Stimulated activated CD8-positive, alpha-beta memory T cell treated with anti-CD3 and anti-CD28 coated beads, Interleukin-4, amount 100 ng/mL, for 24 hours (primary cell): ENCODE results near the gene STX17.

ENCODE experiments used
- DNase-seq: peaks from one replicate; pipeline ENCODE4 v3.0.0-alpha.2; 2020; ENCODE audit warnings: low read depth

STX17 gene

GRCh38 chr9:99907208-99907532, 716 bp downstream of the STX17 start:
- DNase-seq = no peak

- no peak for DNase-seq
Observed at GRCh38 chr9:99911600-99911999, 5.1 kb downstream of the STX17 start.

- DNase-seq = no peak
Observed at GRCh38 chr9:99916650-99917049, 10.2 kb downstream of the STX17 start.

- no peak for DNase-seq
Observed at GRCh38 chr9:99918134-99918533, 11.7 kb downstream of the STX17 start.

- no peak for DNase-seq
Observed at GRCh38 chr9:99919930-99920329, 13.5 kb downstream of the STX17 start.

- no peak for DNase-seq
Observed at GRCh38 chr9:99921875-99922710, 15.6 kb downstream of the STX17 start.

GRCh38 chr9:99922711-99923030, 16.2 kb downstream of the STX17 start:
- no peak for DNase-seq

GRCh38 chr9:99925541-99925940, 19.1 kb downstream of the STX17 start:
- no peak for DNase-seq

- no peak for DNase-seq
Observed at GRCh38 chr9:99929652-99930051, 23.2 kb downstream of the STX17 start.

- DNase-seq = no peak
Observed at GRCh38 chr9:99931155-99931840, 24.8 kb downstream of the STX17 start.

GRCh38 chr9:99936947-99937587, 30.6 kb downstream of the STX17 start:
- DNase-seq = no peak

- no peak for DNase-seq
Observed at GRCh38 chr9:99947395-99947794, 40.9 kb downstream of the STX17 start.

GRCh38 chr9:99948482-99948881, 42.0 kb downstream of the STX17 start:
- DNase-seq = no peak

GRCh38 chr9:99948896-99949295, 42.4 kb downstream of the STX17 start:
- no peak for DNase-seq

GRCh38 chr9:99953861-99954507, 47.5 kb downstream of the STX17 start:
- no peak for DNase-seq

- DNase-seq = no peak
Observed at GRCh38 chr9:99954819-99955218, 48.4 kb downstream of the STX17 start.

- no peak for DNase-seq
Observed at GRCh38 chr9:99955606-99956005, 49.2 kb downstream of the STX17 start.

- no peak for DNase-seq
Observed at GRCh38 chr9:99962680-99963261, 56.3 kb downstream of the STX17 start.

- no peak for DNase-seq
Observed at GRCh38 chr9:99964336-99964735, 57.9 kb downstream of the STX17 start.

- no peak for DNase-seq
Observed at GRCh38 chr9:99966001-99966400, 59.5 kb downstream of the STX17 start.

GRCh38 chr9:99966716-99967115, 60.3 kb downstream of the STX17 start:
- DNase-seq = no peak

GRCh38 chr9:99967457-99967856, 61.0 kb downstream of the STX17 start:
- DNase-seq = no peak

GRCh38 chr9:99970481-99970880, 64.0 kb downstream of the STX17 start:
- DNase-seq = no peak
